Mucosa of gallbladder (tissue), 1 donor: Measurements from ENCODE around the gene MACROD2. TPM values are rescaled to one million over a fixed set of nuclear protein-coding genes. Genes with fewer than 3 reads are reported as not detected.

ENCODE experiments used
- DNase-seq: peaks from one replicate; pipeline ENCODE4 v3.0.0-alpha.2; 2020; ENCODE audit warnings: low spot score
- total RNA-seq: library from RNA; stranded (reverse); gene quantifications from one replicate; pipeline ENCODE4 v1.2.1, GENCODE V29; 2021
- donor health status: DM: no; HTN: no; CAD: no.

The MACROD2 gene
- total RNA-seq, 1 donor from 2014 or later, result 7.5 TPM

DNA sequence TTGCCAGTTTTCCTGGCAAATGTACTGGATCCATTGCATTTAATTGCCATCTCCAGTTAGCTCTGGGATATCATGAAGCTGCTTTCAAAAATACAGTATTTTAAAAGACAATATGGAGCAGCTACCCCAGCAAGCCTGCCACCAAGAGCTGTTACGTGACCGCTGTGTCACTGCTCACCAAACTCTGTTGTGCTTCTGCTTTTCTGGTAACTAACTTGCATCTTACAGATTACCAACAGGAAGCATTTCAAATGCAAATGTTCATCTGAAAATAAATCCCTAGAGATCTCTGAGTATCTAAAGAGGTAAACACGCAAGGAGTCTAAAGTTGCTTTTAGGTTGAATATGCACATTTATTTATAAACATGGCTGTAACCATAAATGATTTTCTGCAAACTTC is 1569.7 kb downstream of the MACROD2 start:
- no peak for DNase-seq

DNA sequence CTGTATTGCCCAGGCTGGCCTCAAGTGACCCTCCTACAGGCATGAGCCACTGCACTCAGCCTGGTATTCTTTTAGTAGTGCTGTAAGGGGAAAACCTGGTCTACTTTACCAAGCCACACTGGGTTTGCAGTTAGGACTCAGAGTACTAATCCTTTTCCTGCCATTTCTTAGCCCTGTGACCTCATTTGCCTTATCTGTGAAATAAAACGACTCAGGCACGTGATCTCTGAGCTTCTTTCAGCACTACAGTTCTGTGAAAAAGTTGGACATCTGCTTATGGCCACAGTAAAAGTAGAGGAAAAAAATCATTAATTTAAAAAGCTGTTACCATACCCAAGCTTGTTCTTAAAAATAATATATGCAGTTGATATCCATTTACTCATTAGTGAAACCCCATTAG is 1570.5 kb downstream of the MACROD2 start:
- DNase-seq, result no peak

DNA sequence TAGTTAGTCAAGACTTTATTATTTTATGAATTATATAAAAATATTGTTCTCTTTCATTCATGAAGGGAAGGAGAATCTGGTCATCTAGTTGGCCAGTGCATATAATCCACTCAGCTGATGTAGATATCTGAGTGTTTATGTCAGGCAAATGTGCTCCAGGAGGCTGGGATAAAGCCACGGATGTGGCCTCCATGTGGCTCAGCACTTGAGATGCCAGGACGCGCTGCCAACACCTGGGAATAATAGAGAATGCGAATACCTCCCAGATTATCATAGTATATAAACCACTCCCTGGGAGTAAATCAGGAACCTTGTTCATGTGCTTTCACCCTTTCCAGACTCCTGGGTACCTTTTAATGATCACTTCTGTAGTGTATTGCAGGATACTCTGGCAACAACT is 1571.9 kb downstream of the MACROD2 start:
- DNase-seq, result no peak

DNA sequence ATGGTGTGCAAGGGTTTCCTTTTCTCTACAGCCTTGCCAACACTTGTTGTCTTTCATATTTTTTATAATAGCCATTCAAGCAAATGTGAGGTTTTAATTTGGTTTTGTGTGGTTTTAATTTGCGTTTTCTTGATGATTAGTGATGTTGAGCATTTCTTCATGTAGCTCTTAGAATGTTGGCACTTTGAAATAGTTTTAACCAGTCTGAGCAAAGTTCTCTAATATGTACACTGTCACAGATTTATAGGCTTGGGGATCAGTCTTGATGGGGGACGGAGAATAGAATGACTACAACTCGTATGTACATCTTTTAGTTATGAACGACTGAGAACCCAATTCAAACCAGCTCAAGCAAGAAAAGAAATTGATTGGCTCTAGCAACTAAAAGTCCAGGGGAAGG is 1574.8 kb downstream of the MACROD2 start:
- DNase-seq, result no peak

DNA sequence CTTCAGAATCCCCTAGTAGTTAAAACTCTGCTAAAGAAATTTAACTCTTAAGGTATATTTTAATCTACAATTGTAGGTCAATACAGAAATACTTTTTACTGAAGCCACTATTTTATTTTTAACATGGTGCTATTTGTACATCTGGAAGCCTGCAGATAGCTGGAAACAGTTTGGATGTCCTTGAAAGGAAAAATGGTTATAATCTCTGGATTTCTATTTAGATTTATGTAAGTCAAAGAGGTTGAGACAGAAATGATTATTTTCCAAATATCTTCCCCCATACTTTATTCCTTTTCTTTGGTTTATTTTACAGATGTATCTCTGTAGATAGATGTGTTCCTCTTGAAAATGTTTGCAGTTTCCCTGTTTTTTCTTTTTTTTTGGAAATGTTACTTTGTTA is 1575.7 kb downstream of the MACROD2 start:
- no peak for DNase-seq

DNA sequence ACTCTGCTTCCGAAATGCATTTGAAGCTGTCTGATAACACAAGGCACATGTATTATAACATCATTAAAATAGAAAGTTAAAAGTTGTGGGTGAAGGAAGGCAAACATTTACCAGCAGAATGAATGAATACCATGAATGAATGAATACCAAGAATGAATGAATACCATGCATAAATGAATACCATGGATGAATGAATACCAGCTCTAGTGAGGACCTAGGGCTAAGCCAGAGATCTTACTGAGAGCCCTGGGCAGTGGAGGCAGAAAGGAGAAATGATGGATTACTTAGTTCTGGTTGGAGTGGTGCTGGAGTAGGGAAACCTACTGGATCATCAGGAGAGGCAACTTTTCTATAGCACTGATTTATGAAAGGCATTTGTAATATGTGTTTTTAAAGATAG is 1579.9 kb downstream of the MACROD2 start:
- no peak for DNase-seq

DNA sequence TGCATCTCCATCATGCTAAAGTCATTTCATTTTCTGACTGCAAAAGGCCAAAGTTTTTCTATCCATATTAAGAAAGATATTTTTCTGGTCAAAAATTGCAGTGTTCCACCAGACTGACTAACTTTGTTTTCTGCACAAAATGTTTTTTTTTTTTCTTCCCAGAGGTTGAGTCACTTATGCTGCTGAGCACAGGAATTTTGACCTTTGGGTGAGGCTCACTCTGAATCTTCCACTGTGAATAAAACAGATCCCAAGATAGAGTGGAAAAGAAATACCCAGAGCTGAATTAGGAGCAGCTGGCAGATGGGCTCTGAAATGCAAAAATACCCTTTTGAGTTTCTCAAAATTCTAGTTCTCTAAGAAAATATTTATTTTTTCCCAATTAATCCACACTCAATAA is 1581.1 kb downstream of the MACROD2 start:
- no peak for DNase-seq

DNA sequence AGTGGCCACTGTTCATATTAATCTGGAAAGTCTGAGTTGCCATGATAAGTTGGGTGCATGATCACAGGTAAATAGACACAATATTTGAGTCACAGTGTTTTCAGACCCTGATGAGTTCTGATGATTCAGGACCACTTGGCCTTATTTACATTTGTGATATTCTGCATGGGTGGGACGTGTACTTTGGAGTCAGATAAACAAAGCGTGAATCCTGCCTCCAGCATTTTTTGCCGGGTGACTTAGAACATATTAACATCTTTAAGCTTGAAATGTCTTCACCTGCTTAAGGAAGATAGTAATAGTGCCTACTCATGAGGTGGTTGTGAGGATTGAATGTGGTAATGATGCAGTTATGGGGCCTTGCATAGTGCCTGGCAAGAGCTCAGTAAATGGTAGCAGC is 1582.8 kb downstream of the MACROD2 start:
- DNase-seq, result no peak

DNA sequence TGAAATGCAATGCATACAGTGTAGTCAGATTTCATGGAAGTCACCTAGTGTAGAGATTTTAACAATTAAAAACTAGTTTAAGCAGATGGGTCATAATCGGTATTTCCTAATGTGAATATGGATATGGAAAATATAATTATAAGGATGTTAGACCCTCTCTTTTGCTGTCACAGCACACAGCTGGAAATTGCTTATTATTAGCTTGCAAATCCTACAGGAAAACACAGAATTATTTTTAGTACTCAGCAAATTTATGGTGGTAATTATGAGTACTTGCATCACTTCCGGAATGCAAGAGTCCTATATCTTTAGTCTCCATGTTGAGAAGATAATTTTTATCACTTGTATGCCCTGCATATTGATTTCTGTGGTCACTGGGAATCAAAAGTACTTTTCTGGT is 1584.4 kb downstream of the MACROD2 start:
- no peak for DNase-seq

DNA sequence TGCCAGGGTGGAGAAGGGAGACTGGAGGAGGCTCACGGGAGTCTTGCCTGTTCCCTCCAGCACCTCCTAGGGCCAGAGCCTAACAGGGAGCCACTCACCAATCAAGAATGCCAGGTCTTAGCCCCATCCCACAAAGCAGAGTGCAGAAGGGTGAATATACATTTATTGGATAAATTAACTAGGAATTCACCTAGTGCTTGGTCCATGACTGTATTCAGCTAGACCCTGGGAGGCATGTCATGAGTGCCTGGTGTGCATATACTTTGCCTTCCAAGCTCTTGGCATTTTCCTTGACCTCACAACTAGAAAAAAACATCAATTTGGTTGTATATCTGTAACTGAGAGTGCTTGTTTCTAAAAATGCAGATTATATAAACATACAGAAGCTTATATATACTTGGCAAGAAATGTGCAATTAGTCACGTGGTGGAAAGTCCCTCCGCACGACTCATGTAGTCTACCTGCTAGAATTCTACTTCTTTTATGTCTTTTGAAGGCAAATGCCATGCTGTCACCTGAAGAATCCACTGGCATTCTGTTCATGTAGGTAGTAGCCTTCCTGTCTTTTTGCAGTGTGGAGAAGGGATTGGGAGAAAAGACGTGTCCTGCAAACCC is 1586.9 kb downstream of the MACROD2 start:
- DNase-seq, result no peak

DNA sequence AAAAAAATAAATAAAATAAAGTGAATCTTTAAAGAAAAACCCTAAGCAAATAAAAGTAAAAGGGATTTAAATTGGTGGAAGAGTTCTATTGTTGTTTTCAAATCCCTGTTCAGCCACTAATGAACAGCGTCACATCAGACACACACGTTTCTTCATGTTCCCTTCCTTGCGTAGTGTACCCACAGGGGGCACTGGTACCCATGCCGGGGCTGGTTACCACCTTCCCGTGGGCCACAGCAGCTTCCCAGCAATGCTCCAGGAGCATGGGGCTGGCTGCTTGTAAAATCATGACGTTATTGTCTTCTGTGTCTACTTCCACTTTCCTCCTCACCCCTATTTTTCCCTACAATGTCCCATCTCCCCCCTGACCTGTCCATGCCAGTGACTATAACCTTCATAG is 1589.2 kb downstream of the MACROD2 start:
- no peak for DNase-seq

DNA sequence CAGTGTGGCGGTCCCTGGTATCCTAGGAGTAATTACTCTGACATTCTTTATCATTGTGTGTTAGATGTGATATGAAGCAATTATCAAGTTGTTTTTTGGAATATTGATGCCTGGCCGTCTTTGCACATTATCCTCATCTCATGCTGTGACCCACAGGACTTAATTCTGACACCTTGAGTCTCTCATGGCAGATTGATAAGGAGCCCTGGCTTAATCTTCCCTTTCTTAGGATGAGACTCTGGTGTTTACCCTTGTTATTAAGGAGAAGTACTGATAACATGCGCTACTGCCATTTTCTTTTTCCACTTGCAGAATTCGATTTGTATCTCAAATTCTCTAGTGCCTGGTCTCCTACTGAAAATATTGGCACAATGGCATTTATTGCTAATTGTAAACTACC is 1597.8 kb downstream of the MACROD2 start:
- no peak for DNase-seq

DNA sequence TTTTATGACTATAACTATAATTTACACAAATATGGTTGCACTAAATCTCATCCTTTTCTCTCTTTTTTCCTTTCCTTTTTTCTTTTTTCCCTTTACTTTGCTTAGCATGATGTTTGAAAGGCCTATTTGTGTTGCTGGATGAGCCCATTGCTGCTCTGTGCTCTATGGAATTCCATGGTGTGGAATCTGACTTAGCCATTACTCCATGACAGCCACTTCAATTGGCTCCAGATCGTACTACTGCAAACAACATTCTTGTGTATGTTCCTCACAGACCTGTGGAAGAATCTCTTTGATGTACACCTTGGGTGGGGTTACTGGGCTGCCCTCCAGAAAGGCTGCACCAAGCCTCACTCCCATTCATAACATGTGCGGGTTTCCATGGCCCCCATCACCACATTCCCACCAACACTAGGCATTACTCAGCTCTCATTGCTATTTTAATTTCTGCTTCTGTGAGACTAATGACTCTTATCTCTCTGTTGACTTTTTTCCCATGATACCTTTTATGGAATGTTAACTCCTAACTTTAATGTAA is 1598.9 kb downstream of the MACROD2 start:
- peak; percentile 27 for DNase-seq

DNA sequence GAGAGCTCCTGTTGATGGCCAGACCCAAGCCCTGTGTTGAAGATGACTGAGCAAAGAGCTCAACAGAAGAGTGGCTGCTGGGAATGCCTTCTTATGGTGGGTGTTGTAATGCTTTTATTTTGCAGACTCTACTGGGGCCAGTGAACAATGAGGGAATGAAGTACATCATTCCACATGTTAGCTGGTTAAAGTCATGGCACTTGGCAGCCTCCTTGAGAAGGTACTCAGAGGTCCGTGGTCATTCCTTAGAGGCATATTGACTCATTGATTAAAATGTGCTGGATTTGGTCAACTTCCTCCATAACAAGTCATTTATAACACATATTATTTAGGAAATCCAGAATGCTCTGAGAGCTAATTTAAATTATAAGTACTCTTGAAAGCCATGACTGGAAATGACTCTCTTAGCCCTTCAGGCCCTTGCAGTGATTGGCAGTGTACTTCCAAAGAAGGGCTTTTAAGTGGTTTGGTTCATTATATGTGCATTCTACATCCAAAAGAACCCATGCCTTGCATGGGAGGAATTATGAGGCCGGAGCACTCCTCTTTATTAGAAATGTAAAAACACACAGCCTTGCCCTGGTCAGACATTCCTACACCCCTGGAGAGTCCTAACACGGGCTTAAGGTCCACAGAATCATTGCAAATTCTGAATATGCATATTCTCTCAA is 1601.0 kb downstream of the MACROD2 start:
- no peak for DNase-seq

DNA sequence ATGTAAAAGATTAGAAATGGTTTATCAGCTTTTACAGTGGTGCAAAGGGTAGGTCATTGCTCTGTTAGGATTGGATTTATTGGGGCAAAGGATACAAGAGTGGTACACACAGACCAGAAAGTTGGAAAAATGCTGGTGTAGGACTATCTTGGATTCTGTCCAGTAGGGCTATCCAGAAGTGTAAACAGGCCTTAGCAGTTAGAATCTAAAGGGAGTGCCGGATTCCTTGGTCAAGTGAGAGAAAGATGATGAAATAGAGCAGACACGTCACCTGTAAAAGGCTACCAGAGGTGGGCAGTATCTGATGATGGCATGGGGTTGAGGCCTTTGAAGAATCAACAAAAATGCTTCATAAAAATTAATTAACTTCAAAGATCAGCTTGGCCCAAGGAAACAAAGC is 1602.0 kb downstream of the MACROD2 start:
- no peak for DNase-seq

DNA sequence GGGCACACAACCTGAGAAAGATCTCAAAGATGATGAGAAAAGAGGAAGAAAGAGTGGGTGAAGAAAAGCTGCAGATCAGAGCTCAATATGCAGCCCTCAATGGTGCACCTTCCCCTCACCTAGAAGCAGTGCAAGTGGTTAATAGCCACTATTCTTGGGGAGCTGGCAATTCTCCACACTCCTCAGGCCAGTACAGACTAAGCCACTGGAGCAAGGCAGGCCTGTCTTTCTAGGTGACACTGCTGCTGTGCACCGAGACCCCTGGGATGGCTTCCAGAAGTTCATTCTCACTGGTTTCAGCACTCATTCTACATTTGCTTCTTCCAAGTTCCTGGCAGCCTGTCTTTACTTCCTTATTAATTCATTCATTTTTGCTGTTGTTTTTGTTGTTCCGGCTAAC is 1604.6 kb downstream of the MACROD2 start:
- DNase-seq, result no peak

DNA sequence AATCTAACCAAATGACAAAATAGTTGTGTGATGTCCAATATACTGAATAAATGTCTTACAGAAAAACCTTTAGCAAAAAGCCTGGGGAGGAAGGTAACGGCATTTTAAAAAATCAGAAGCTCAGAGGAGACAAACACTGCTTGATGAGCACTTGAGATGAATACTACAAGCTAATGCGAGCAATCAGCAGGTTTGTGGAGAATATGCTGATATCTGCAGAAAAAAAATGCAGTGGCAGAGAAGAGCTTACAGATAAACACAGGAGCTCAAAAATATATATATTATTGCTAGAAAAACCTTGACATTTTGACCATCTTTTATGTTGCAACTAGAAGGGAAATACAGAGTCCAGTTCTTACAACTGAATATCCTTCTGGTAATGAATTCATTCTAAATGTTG is 1605.2 kb downstream of the MACROD2 start:
- no peak for DNase-seq

DNA sequence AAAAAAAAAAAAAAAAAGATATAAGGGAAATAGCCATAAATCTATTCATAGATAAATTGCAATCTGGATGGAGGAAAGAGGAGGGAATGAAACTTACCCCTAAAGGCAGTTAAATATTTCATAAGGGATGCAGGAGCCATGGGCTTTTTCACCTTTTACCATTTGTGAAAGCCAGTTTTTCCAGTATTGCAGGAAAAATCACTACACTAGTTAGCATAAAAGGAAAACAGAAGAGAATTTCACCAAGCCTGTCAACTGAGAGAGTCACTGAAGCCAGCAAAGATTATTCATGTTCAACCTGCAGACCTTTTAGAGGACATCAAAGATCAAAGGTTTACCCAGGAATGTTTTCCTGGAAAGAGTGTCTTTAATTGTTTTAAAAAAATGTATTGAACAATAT is 1608.2 kb downstream of the MACROD2 start:
- no peak for DNase-seq

DNA sequence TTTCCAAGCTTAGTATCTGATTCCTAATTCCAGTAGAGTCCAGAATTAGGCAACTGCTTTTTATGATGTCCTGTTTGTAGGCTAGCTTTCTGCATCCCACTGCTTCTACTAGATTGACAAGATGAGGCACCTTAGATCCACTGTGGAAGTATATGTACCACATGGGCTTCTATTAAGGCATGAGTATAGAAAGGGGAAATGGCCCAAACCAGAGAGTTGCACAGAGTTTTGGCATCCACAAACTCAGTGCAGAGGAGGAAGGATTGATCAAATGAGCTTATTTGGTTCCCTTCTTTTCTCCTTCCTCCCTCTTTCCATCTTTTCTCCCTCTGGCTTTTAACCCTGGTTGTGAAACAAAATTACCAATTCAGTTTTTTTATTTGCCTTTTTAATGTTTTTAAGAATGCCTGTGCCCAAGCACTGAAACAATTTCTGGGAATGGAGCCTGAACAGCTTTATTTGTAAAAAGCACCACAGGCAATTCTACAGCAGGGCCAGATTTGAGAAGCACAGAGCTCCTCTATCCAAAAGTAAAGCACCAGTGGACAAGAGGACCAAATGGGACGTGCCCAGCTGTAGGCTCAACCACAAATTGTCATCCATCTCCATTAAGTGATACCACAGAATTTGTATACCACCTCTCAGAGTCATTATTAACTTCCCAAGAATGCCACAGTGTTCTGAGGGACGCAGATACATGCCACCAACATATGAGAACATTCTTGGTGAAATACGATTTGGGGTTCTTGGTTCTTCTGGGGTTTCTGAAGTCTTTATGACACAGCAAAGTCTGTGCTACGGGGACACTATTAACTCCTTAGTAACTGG is 1608.9 kb downstream of the MACROD2 start:
- no peak for DNase-seq

DNA sequence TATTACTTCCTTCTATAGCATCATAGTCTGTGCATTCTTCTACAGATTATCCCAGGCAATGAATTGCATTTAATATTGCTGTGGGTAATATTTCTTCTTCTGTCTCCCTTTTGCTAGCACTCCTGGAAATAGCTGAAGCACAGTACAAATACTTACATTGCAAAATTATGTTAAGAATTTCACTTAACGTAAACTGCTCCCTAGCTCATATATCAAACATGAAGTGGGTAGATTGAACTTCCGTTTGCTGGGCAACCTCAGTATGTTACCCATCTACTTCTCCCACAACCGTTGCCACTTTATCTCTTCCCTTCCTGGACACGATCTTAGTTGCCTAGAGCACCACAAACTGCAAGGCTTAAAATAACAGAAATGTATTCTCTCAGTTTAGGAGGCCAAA is 1614.6 kb downstream of the MACROD2 start:
- DNase-seq, result no peak

DNA sequence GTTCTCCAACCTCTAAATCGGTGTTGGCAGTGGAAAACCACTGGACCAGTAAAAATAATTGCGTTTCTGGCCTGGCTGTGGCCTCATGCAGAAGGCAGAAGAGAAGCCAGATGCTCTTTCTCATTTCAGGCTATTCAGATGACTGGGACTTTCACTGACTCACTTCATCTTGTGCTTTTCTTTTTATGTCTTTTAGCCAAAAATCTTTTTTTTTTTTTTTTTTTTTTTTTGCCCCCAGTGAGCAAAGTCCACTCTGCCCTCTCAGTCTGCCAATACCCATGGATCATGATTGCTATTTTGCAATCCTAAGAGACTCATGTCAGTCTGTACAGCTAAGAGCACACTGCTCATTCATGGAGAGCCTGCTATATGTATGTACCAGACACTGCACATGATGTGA is 1615.5 kb downstream of the MACROD2 start:
- no peak for DNase-seq

DNA sequence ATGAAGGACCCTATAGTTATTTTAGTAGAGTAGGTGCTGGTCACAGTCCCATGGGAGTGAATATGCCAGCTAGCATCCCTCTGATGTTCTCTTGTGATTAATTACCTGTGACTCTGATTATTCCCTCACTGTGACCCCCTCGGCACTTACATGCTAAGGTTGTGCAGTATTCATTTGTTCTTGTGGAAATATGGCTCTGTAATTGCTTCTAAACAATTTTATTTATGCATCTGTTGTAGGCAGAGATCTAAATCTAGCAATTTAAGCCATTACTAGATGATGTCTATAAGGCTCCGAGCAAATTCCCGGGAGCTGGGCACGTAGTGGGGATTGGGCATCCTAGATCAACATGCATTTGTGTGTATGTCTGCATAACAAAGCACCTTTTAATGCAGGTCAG is 1616.2 kb downstream of the MACROD2 start:
- DNase-seq, result no peak

DNA sequence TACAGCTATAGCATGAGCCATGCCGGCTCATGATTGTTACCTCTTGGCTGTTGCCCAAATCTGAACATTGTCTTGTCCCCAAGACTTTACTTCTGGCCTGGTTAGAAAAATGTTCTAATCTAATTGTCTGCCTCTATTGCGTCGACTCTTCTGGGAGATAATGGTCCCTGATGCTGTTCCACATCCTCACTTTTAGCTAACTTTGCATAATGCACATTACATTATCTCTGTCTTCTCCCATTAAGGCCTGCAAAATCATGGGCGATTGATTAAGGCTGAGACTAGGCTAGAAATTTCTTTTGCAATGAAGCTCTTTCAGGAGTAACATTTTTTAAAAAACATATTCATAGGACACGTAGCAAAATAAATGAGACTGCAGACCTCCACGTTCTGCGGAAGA is 1616.9 kb downstream of the MACROD2 start:
- DNase-seq, result no peak
